ENCODE measurements around the gene THADA.

DNA sequence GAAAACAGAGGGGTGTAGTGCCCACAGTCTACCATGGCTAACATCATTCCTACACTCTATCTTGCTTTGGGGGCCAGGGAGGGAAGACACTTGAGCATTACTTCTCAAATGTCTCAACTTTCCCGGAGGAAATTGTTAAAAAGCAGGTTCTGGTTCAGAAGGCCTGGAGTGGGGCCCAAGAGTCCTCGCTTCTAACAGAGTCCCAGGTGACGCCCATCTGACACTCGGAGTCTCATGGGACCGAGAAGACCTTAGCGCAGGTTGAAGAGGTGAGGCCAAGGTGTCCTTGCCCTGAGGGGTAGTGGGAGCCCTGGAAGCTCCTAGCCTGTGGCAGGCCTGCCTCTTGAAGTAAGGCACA, 409.5 kb downstream of the THADA start:
- TF ChIP-seq CTCF (IDR thresholded peaks at IDR 0.05; ENCODE audit: borderline replicate concordance, extremely low read depth, low read length, poor library complexity, severe bottlenecking) (no peak), EZH2 (IDR thresholded peaks at IDR 0.05; ENCODE audit: borderline replicate concordance, low read depth, low read length, severe bottlenecking) (no peak)
